K562 (cell line): ENCODE results near the gene CBLIF. TPM values are rescaled to one million over a fixed set of nuclear protein-coding genes. Genes with fewer than 3 reads are reported as not detected.
"Not testable (repeated sequence)": the region's sequence is repeated elsewhere in the genome, so short reads cannot be mapped to it uniquely, and the experiment has no call there.

Experiments used
- ATAC-seq: fragments of 200-7000 bp; cut with Tn5 transposase; 3 replicates; pipeline ENCODE4 v1.9.1; 2020; ENCODE audit warnings: moderate library complexity
- BruUV-seq: library from RNA; stranded (reverse); fragments of 400-500 nt; replicated peaks from 2 replicates; lab custom pipeline; 2021; lab: Mats Ljungman, UMichigan
- CTCF ChIA-PET: fragments of 300-600 bp; formaldehyde crosslinking; extraction: SDS; loops from one replicate; lab custom pipeline; 2021; ENCODE audit warnings: low intra/inter-chr PET ratio; lab: Yijun Ruan, JAX
- POLR2A ChIA-PET: fragments of 300-600, 350-650 bp; sonication (Branson Sonifier 250); formaldehyde crosslinking; extraction: SDS; loops from one replicate; lab custom pipeline; 2021; ENCODE audit warnings: antibody characterized with exemption, inconsistent platforms; lab: Yijun Ruan, JAX
- DNase-seq, 4 experiments: peaks; one replicate each; pipeline versions ENCODE4 v3.0.0 to v3.0.0-alpha.2; 2011 to 2018; ENCODE audit warnings: low spot score in 3 of 4, mixed read lengths in 3 of 4; ENCODE audit errors: extremely low read depth in 1 of 4
- FAIRE-seq: peaks from 2 replicates; lab custom pipeline; 2011; peaks lifted over from hg19 to GRCh38; lab: Jason Lieb, UNC
- H2AFZ ChIP-seq: 2 replicates; pipeline ENCODE4 v1.6.0; 2011; ENCODE audit warnings: low read depth, low read length, control low read depth, inconsistent platforms
- H3K27ac ChIP-seq: fragments of 200-600 bp; 3 replicates; pipeline ENCODE4 v1.8.0; 2011; ENCODE audit warnings: low read depth, mild to moderate bottlenecking, control low read depth, inconsistent platforms, low read length, moderate library complexity, mixed read lengths; ENCODE audit errors: extremely low read depth
- H3K27me3 ChIP-seq, 2 experiments: fragments of 300-600 bp in 1 of 2; 2 replicates in 1 of 2; 3 replicates in 1 of 2; pipeline versions ENCODE4 v1.6.0 to v1.8.0; 2011; ENCODE audit warnings: inconsistent platforms in 2 of 2, low read length in 2 of 2, mild to moderate bottlenecking in 1 of 2, mixed read lengths in 1 of 2, moderate library complexity in 1 of 2; ENCODE audit not compliant: control insufficient read depth in 2 of 2, insufficient read depth in 2 of 2
- H3K36me3 ChIP-seq: fragments of 300-600 bp; 3 replicates; pipeline ENCODE4 v1.8.0; 2011; ENCODE audit warnings: mild to moderate bottlenecking, low read length, inconsistent platforms; ENCODE audit not compliant: control insufficient read depth, insufficient read depth
- H3K4me1 ChIP-seq, 2 experiments: fragments of 200-600 bp in 1 of 2; replicated peaks in 1 of 2; 2 replicates in 1 of 2; 3 replicates in 1 of 2; pipeline versions ENCODE4 v1.5.1 to v1.8.0; 2011; ENCODE audit warnings: inconsistent platforms in 2 of 2, low read length in 2 of 2, mild to moderate bottlenecking in 1 of 2, mixed read lengths in 1 of 2, moderate library complexity in 1 of 2; ENCODE audit not compliant: control insufficient read depth in 2 of 2, insufficient read depth in 2 of 2
- H3K4me2 ChIP-seq: 2 replicates; pipeline ENCODE4 v1.6.1; 2011; ENCODE audit warnings: low read length, control low read depth, inconsistent platforms, mixed read lengths; ENCODE audit not compliant: insufficient read depth
- H3K4me3 ChIP-seq: fragments of 200-600 bp; sonication (generic), shearing (Covaris generic); 2 replicates; pipeline ENCODE4 v1.5.1; 2016; ENCODE audit warnings: control low read depth, inconsistent platforms
- H3K79me2 ChIP-seq: fragments of 200-600 bp; 3 replicates; pipeline ENCODE4 v1.8.0; 2011; ENCODE audit warnings: low read length, inconsistent platforms; ENCODE audit not compliant: control insufficient read depth, insufficient read depth
- H3K9ac ChIP-seq, 2 experiments: 2 replicates each; pipeline versions ENCODE4 v1.6.0 to v1.6.1; 2011; ENCODE audit warnings: low read depth in 2 of 2, low read length in 2 of 2, control low read depth in 1 of 2, inconsistent platforms in 1 of 2, mild to moderate bottlenecking in 1 of 2, mixed read lengths in 1 of 2; ENCODE audit not compliant: insufficient read depth in 1 of 2
- H3K9me1 ChIP-seq: one replicate; pipeline ENCODE4 v1.6.0; 2011; ENCODE audit warnings: inconsistent platforms, mild to moderate bottlenecking, low read length, moderate library complexity; ENCODE audit not compliant: control insufficient read depth, insufficient read depth
- H3K9me3 ChIP-seq: replicated peaks from 2 replicates; pipeline ENCODE4 v1.5.1; 2011; ENCODE audit warnings: low read depth, low read length, inconsistent platforms; ENCODE audit not compliant: control insufficient read depth, insufficient read depth
- H4K20me1 ChIP-seq: replicated peaks from 2 replicates; pipeline ENCODE4 v1.6.1; 2011; ENCODE audit warnings: low read length, inconsistent platforms, mixed read lengths; ENCODE audit not compliant: control insufficient read depth, insufficient read depth
- CBFA2T2 ChIP-seq: fragments of 450-650 bp; conservative IDR thresholded peaks from 2 replicates; pipeline ENCODE4 v1.6.1; 2017; ENCODE audit warnings: mild to moderate bottlenecking
- CBFA2T3 ChIP-seq: fragments of 450-650 bp; IDR thresholded peaks from 2 replicates; pipeline ENCODE4 v1.6.1; 2017
- CBX8 ChIP-seq: fragments of 200-600 bp; sonication (generic); IDR thresholded peaks from 2 replicates; pipeline ENCODE4 v1.6.1; 2012; ENCODE audit warnings: borderline replicate concordance, mixed run types, low read depth, mild to moderate bottlenecking, moderate library complexity, mixed read lengths, low read length, control low read depth, inconsistent platforms; ENCODE audit not compliant: poor library complexity, severe bottlenecking; ENCODE audit errors: extremely low read depth
- MAFG ChIP-seq: fragments of 450-650 bp; conservative IDR thresholded peaks from 2 replicates; pipeline ENCODE4 v1.6.1; 2016; ENCODE audit warnings: missing genetic modification characterization, missing compliant biosample characterization
- NCOA2 ChIP-seq, 2 experiments: fragments of 450-650 bp; IDR thresholded peaks; 2 replicates each; pipeline ENCODE4 v1.6.1; 2018; ENCODE audit warnings: mild to moderate bottlenecking in 2 of 2, moderate library complexity in 1 of 2; ENCODE audit not compliant: partially characterized antibody in 2 of 2
- NFIC ChIP-seq: fragments of 450-650 bp; IDR thresholded peaks from 2 replicates; pipeline ENCODE4 v1.6.1; 2017; ENCODE audit warnings: mild to moderate bottlenecking, inconsistent platforms
- NR3C1 ChIP-seq: sonication (generic); formaldehyde crosslinking; IDR thresholded peaks from 2 replicates; pipeline ENCODE4 v1.8.1; 2022; ENCODE audit warnings: missing genetic modification reagents
- RBM22 ChIP-seq: fragments of 200-400 bp; formaldehyde crosslinking; IDR thresholded peaks from 2 replicates; pipeline ENCODE4 v1.6.1; 2018; ENCODE audit warnings: low read length, low read depth; ENCODE audit not compliant: poor library complexity, severe bottlenecking
- REST ChIP-seq, 2 experiments: fragments of 450-650 bp; formaldehyde crosslinking in 1 of 2; IDR thresholded peaks; 2 replicates each; pipeline versions ENCODE4 v1.4.0 to v1.6.1; 2014 to 2020; ENCODE audit warnings: mild to moderate bottlenecking in 2 of 2, borderline replicate concordance in 1 of 2, low read depth in 1 of 2
- TEAD4 ChIP-seq, 2 experiments: sonication (generic) in 1 of 2; formaldehyde crosslinking in 1 of 2; IDR thresholded peaks; 2 replicates each; pipeline versions ENCODE4 v1.6.1 to v1.8.0; 2012 to 2022; ENCODE audit warnings: borderline replicate concordance in 1 of 2, inconsistent platforms in 1 of 2, low read length in 1 of 2, mild to moderate bottlenecking in 1 of 2, missing genetic modification reagents in 1 of 2
- TRIM24 ChIP-seq, 2 experiments: fragments of 450-650 bp; IDR thresholded peaks; 2 replicates each; pipeline ENCODE4 v1.6.1; 2016
- XRCC5 ChIP-seq: fragments of 200-400 bp; formaldehyde crosslinking; IDR thresholded peaks from 2 replicates; pipeline ENCODE4 v1.6.1; 2017; ENCODE audit warnings: low read depth, mild to moderate bottlenecking, low read length
- WGBS: fragments of 100-300 bp; shearing (Covaris generic); methylation state at CpG from one replicate; pipeline ENCODE4 v1.1.6; 2016; ENCODE audit warnings: low coverage, mixed read lengths; ENCODE audit not compliant: insufficient coverage; ENCODE audit errors: missing lambda C conversion rate; 5-methylcytosine and 5-hydroxymethylcytosine counted together
- in situ Hi-C: fragments of 300-500 bp; cut with MboI; formaldehyde crosslinking; loops from 4 replicates; pipeline ENCODE4 v1.15.0; 2018; ENCODE audit warnings: inconsistent platforms, mixed read lengths
- intact Hi-C: fragments of 100-400 bp; cut with micrococcal nuclease; formaldehyde crosslinking; loops from 2 replicates; pipeline ENCODE4 v1.14.2; 2022
- polyA plus RNA-seq, 8 experiments: library from polyadenylated mRNA; depleted of rRNA in 4 of 8; stranded (reverse) in 5 of 8; unstranded in 3 of 8; fragments of >200 nt; fragmentation: Nextera tagmentation in 2 of 8; fragmentation: Illumina TruSeq in 1 of 8; extraction: Ambion mirVana in 2 of 8; extraction: Trizol in 1 of 8; gene quantifications; 2 replicates each; pipeline versions ENCODE4 v1.2.1 to v1.2.3, GENCODE V29; 2011 to 2014; ENCODE audit warnings: inconsistent platforms in 1 of 8, missing spikeins in 1 of 8
- total RNA-seq, 7 experiments: library from RNA; depleted of rRNA in 6 of 7; stranded (reverse); fragments of >200 nt in 6 of 7; fragmentation: Illumina TruSeq in 2 of 7; extraction: Trizol in 2 of 7; gene quantifications; 2 replicates each; pipeline versions ENCODE4 v1.2.1 to v1.2.3, GENCODE V29; 2011 to 2021; ENCODE audit warnings: low replicate concordance in 1 of 7

The CBLIF gene
- total and polyA plus RNA-seq, 9 of the 15 experiments (the other 6 are each of a cell fraction or from before 2014, with no cell fraction given): 0.07 to 0.83 (median 0.54) TPM

- TF ChIP-seq CBX8 (no peak), XRCC5 (no peak), RBM22 (no peak), NCOA2 (IDR thresholded peaks at IDR 0.05; ENCODE audit: partially characterized antibody in 2 of 2) (no peak), TEAD4 (IDR thresholded peaks at IDR 0.05; ENCODE audit: low read length) (no peak), TEAD4 (CRISPR knock-in tag; IDR thresholded peaks at IDR 0.05; ENCODE audit: borderline replicate concordance) (no peak), NR3C1 (CRISPR knock-in tag) (no peak), MAFG (0 out of 2 replicates have a peak, but pooled peaks have one; percentile 29)
- TF ChIP-seq, all 486 proteins: peak for 3
These were observed 3.8 kb upstream of the CBLIF start (continued) for GRCh38 chr11:59849129-59849528.

DNA sequence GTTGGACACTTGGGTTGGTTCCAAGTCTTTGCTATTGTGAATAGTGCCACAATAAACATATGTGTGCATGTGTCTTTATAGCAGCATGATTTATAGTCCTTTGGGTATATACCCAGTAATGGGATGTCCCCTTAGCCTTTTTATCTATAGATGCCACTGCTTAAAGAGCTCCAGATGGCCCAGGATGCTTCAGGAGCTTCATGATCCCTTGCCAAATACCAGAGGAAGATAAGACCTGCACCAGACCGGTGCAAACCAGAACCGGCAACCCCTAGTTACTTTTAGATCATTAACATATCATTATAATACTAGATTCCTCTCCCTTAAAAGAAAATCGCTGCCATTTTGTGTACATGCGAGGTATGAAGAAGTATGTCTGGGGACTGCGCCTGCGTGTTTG lies 3.1 kb upstream of the CBLIF start:
- in situ Hi-C loops: not testable (repeated sequence)

More for the DNA sequence above, 3.1 kb upstream of the CBLIF start:
- H3K4me1 ChIP-seq: peaks cover 4 to 27% of the 10 kb centered on the region in 2 experiments; a peak in 3 of 5 replicates
- H3K4me2 ChIP-seq; BruUV-seq; H3K27me3 ChIP-seq; H3K9ac ChIP-seq; H3K79me2 ChIP-seq; H3K27ac ChIP-seq; CTCF ChIA-PET; H4K20me1 ChIP-seq; TF ChIP-seq REST (CRISPR knock-in tag; IDR thresholded peaks at IDR 0.05; ENCODE audit: low read depth): not testable (repeated sequence)
- 74% methylated on average over 6 of the region's 6 CpGs for WGBS
- POLR2A ChIA-PET: interaction anchor here (1.2 kb wide), 1 partner anchor 52 kb away, joined by 3 read pairs; no protein-coding TSS in a partner anchor
- TF ChIP-seq CBFA2T2 (peak; percentile 39), CBFA2T3 (peak; percentile 62), TRIM24 (IDR thresholded peaks at IDR 0.05) (peak in 1 of 2 experiments; percentile 41; a peak in 1 of 4 replicates), REST (IDR thresholded peaks at IDR 0.05; ENCODE audit: borderline replicate concordance) (peak; percentile 79), NFIC (peak; percentile 34; the same call in 1 of the 2 replicates)
- TF ChIP-seq, all 486 proteins: peak for 5; not testable (repeated sequence) for 481
- DNase-seq, H3K36me3 ChIP-seq, intact Hi-C loops, H3K4me3 ChIP-seq, H3K9me3 ChIP-seq, H3K9me1 ChIP-seq, FAIRE-seq, ATAC-seq: not testable (repeated sequence)
- peak overlapping the region; percentile 78 for H2AFZ ChIP-seq
